CD4-positive, alpha-beta T cell (primary cell): ENCODE data around the gene TREM1. TPM values are rescaled to one million over a fixed set of nuclear protein-coding genes. Genes with fewer than 3 reads are reported as not detected.

Experiments
- ATAC-seq: fragments of 200-7000 bp; cut with Tn5 transposase; one replicate; pipeline ENCODE4 v1.10.0; 2022; ENCODE audit warnings: mild to moderate bottlenecking; ENCODE audit not compliant: poor library complexity
- CTCF ChIA-PET: fragments of 350-600 bp; sonication (Branson Sonifier 250); formaldehyde crosslinking; loops from one replicate; lab custom pipeline; 2021; ENCODE audit warnings: antibody characterized with exemption, inconsistent platforms; lab: Charles Lee
- POLR2A ChIA-PET: fragments of 350-600 bp; sonication (Branson Sonifier 250); formaldehyde crosslinking; loops from one replicate; lab custom pipeline; 2021; ENCODE audit warnings: antibody characterized with exemption, inconsistent platforms; lab: Charles Lee
- DNase-seq, 14 experiments: peaks; one replicate each; pipeline ENCODE4 v3.0.0-alpha.2; 2013 to 2020; ENCODE audit warnings: mixed read lengths in 2 of 14
- H3K27ac ChIP-seq, 2 donors: one replicate each; pipeline versions ENCODE4 v1.5.1 to v1.7.0; 2013; ENCODE audit warnings: low read length in 2 of 2, low read depth in 1 of 2, mild to moderate bottlenecking in 1 of 2
- H3K27me3 ChIP-seq, 2 experiments: 1 replicate in 1 of 2; 2 replicates in 1 of 2; pipeline versions ENCODE4 v1.6.1 to v1.7.0; 2013; ENCODE audit warnings: low read length in 2 of 2, control low read depth in 1 of 2, mild to moderate bottlenecking in 1 of 2, moderate library complexity in 1 of 2; ENCODE audit not compliant: insufficient read depth in 2 of 2, control insufficient read depth in 1 of 2
- H3K36me3 ChIP-seq: one replicate; pipeline ENCODE4 v1.6.1; 2013; ENCODE audit warnings: low read length, control low read depth; ENCODE audit not compliant: insufficient read depth
- H3K4me1 ChIP-seq: one replicate; pipeline ENCODE4 v1.6.1; 2013; ENCODE audit warnings: low read length, control low read depth; ENCODE audit not compliant: insufficient read depth
- H3K4me3 ChIP-seq: one replicate; pipeline ENCODE4 v1.5.1; 2013; ENCODE audit warnings: mild to moderate bottlenecking, low read length, moderate library complexity
- H3K9me3 ChIP-seq, 2 experiments: 1 replicate in 1 of 2; 2 replicates in 1 of 2; pipeline versions ENCODE4 v1.6.1 to v1.7.0; 2013; ENCODE audit warnings: low read length in 2 of 2, mild to moderate bottlenecking in 2 of 2, control low read depth in 1 of 2, moderate library complexity in 1 of 2; ENCODE audit not compliant: control insufficient read depth in 1 of 2, insufficient read depth in 1 of 2
- H3K27ac Mint-ChIP-seq: one replicate; pipeline ENCODE4 v1.8.0; 2020; ENCODE audit warnings: mixed read lengths
- H3K27me3 Mint-ChIP-seq: one replicate; pipeline ENCODE4 v1.8.0; 2021; ENCODE audit warnings: mixed read lengths
- H3K36me3 Mint-ChIP-seq: one replicate; pipeline ENCODE4 v1.8.0; 2021; ENCODE audit warnings: low read depth, mixed read lengths
- H3K4me1 Mint-ChIP-seq: one replicate; pipeline ENCODE4 v1.8.0; 2021; ENCODE audit warnings: low read depth, mixed read lengths
- H3K4me3 Mint-ChIP-seq: one replicate; pipeline ENCODE4 v1.8.0; 2020; ENCODE audit warnings: mild to moderate bottlenecking, mixed read lengths
- H3K9me3 Mint-ChIP-seq: one replicate; pipeline ENCODE4 v1.8.0; 2020; ENCODE audit warnings: mixed read lengths
- CTCF ChIP-seq: fragments of 200-600 bp; IDR thresholded peaks from one replicate; pipeline ENCODE4 v1.8.0; 2022; ENCODE audit warnings: antibody characterized with exemption, mild to moderate bottlenecking
- intact Hi-C, 2 experiments: fragments of 100-400 bp; cut with DNase I in 1 of 2; cut with micrococcal nuclease in 1 of 2; formaldehyde crosslinking; loops; one replicate each; pipeline versions ENCODE4 v1.15.1 to v1.9.0; 2023 to 2025; cut with DNase I, micrococcal nuclease
- total RNA-seq, 174 experiments: library from RNA in 2 of 174; stranded (reverse) in 2 of 174; gene quantifications; one replicate each; pipeline ENCODE4 v1.2.3 and lab custom pipeline; 2021 to 2026

TREM1 gene
- total RNA-seq, 2 experiments from 2014 or later = 1.8 to 2.8 TPM

GRCh38 chr6:41325446-41326066 is 39.1 kb upstream of the TREM1 start:
- POLR2A ChIA-PET = no interaction called here
- Histone ChIP-seq H3K4me3 (no peak overlapping the region), H3K36me3 (no peaks in the 10 kb centered on the region), H3K9me3 (no peaks in the 10 kb centered on the region), H3K27ac (no peak overlapping the region), H3K27me3 (peaks cover 0 to 10% of the 10 kb centered on the region in 2 experiments), H3K4me1 (no peaks in the 10 kb centered on the region)
- H3K27ac Mint-ChIP-seq = no peak overlapping the region
- H3K36me3 Mint-ChIP-seq = no peaks in the 10 kb centered on the region
- H3K4me1 Mint-ChIP-seq = no peaks in the 10 kb centered on the region
- no peak overlapping the region for H3K4me3 Mint-ChIP-seq
- CTCF ChIA-PET = no interaction called here
- ATAC-seq = no peak
- H3K9me3 Mint-ChIP-seq = no peaks in the 10 kb centered on the region
- DNase-seq = no peak
- intact Hi-C loops = no loop called here
- peaks cover 34% of the 10 kb centered on the region for H3K27me3 Mint-ChIP-seq
- TF ChIP-seq CTCF = no peak

- CTCF ChIA-PET = interaction anchor here (0.6 to 1.8 kb wide), 2 partner anchors 14 to 258 kb away, joined by 3 to 6 read pairs; no protein-coding TSS in a partner anchor
- no peaks in the 10 kb centered on the region for H3K36me3 Mint-ChIP-seq
- H3K4me1 ChIP-seq = peaks cover 15% of the 10 kb centered on the region
- POLR2A ChIA-PET = interaction anchor here (0.8 kb wide), 1 partner anchor 14 kb away, joined by 5 read pairs; no protein-coding TSS in a partner anchor
- TF ChIP-seq CTCF = no peak
- peaks cover 26% of the 10 kb centered on the region for H3K27me3 Mint-ChIP-seq
- H3K27me3 ChIP-seq = peaks cover 0 to 2% of the 10 kb centered on the region in 2 experiments
- no peak overlapping the region for H3K27ac Mint-ChIP-seq
- H3K4me3 ChIP-seq = no peak overlapping the region
- no peak overlapping the region for H3K27ac ChIP-seq
- ATAC-seq (no peak), DNase-seq (no peak)
- no peaks in the 10 kb centered on the region for H3K9me3 ChIP-seq
- no peaks in the 10 kb centered on the region for H3K9me3 Mint-ChIP-seq
- H3K4me3 Mint-ChIP-seq = no peak overlapping the region
- peaks cover 18% of the 10 kb centered on the region for H3K4me1 Mint-ChIP-seq
- H3K36me3 ChIP-seq = no peaks in the 10 kb centered on the region
- intact Hi-C loops = no loop called here
These were observed 34.7 kb upstream of the TREM1 start for GRCh38 chr6:41321183-41321582.

GRCh38 chr6:41318654-41319565 is 32.4 kb upstream of the TREM1 start:
- H3K27me3 ChIP-seq = no peaks in the 10 kb centered on the region
- DNase-seq = peak; percentile 69 to 91 (median 80)
- H3K27ac ChIP-seq = no peak overlapping the region
- ChIA-PET CTCF (interaction anchor here (1.0 to 1.8 kb wide), 4 partner anchors 12 to 40 kb away, joined by 3 to 6 read pairs (median 4); no protein-coding TSS in a partner anchor), POLR2A (interaction anchor here (0.9 to 1.1 kb wide), 2 partner anchors 15 to 118 kb away, joined by 3 read pairs; partner anchors contain the start of gene TREML2)
- Mint-ChIP-seq H3K36me3 (no peaks in the 10 kb centered on the region), H3K4me3 (peak overlapping the region; percentile 58), H3K27ac (peak overlapping the region; percentile 14), H3K9me3 (no peaks in the 10 kb centered on the region), H3K27me3 (peaks cover 14% of the 10 kb centered on the region), H3K4me1 (peaks cover 18% of the 10 kb centered on the region)
- H3K9me3 ChIP-seq = no peaks in the 10 kb centered on the region
- ATAC-seq = peak; percentile 100
- intact Hi-C loops = loop anchor here (1.0 to 5.0 kb wide), 6 partner anchors 40 to 313 kb away; partner anchors contain the start of genes NFYA (in 1 of the 2) and OARD1 (in 1 of the 2)
- H3K4me1 ChIP-seq = peaks cover 15% of the 10 kb centered on the region
- H3K36me3 ChIP-seq = no peaks in the 10 kb centered on the region
- H3K4me3 ChIP-seq = peak overlapping the region; percentile 35
- peak; percentile 98 for TF ChIP-seq CTCF
